Neural progenitor cell (in vitro differentiated cells): Measurements from ENCODE around the gene HEXD. TPM values are rescaled to one million over a fixed set of nuclear protein-coding genes. Genes with fewer than 3 reads are reported as not detected.

Experiments
- DNase-seq: peaks from one replicate; pipeline ENCODE4 v3.0.0-alpha.2; 2016; ENCODE audit warnings: low spot score
- H2AFZ ChIP-seq: fragments of 200-600 bp; sonication (generic); replicated peaks from 2 replicates; pipeline ENCODE4 v1.6.1; 2016; ENCODE audit warnings: antibody characterized with exemption
- H3F3A ChIP-seq: fragments of 200-600 bp; sonication (generic); 2 replicates; pipeline ENCODE4 v1.6.1; 2016; ENCODE audit warnings: antibody characterized with exemption, low read depth
- H3K27ac ChIP-seq: fragments of 200-600 bp; sonication (generic); 2 replicates; pipeline ENCODE4 v1.5.1; 2016; ENCODE audit warnings: mild to moderate bottlenecking
- H3K27me3 ChIP-seq: fragments of 200-600 bp; sonication (generic); 2 replicates; pipeline ENCODE4 v1.6.1; 2016; ENCODE audit warnings: mild to moderate bottlenecking, moderate library complexity
- H3K36me3 ChIP-seq: fragments of 200-600 bp; sonication (generic); 2 replicates; pipeline ENCODE4 v1.5.1; 2016
- H3K4me1 ChIP-seq: fragments of 200-600 bp; sonication (generic); 2 replicates; pipeline ENCODE4 v1.6.1; 2016; ENCODE audit warnings: mixed run types
- H3K4me2 ChIP-seq: fragments of 200-600 bp; sonication (generic); 2 replicates; pipeline ENCODE4 v1.6.1; 2016
- H3K4me3 ChIP-seq: fragments of 200-600 bp; sonication (generic); 2 replicates; pipeline ENCODE4 v1.5.1; 2016
- H3K79me2 ChIP-seq: fragments of 200-600 bp; sonication (generic); 2 replicates; pipeline ENCODE4 v1.6.1; 2016; ENCODE audit warnings: low read depth
- H3K9ac ChIP-seq: fragments of 200-600 bp; sonication (generic); 2 replicates; pipeline ENCODE4 v1.6.1; 2016
- H3K9me3 ChIP-seq: fragments of 200-600 bp; sonication (generic); 2 replicates; pipeline ENCODE4 v1.5.1; 2016; ENCODE audit warnings: low read depth
- H4K20me1 ChIP-seq: fragments of 200-600 bp; sonication (generic); 2 replicates; pipeline ENCODE4 v1.6.1; 2016; ENCODE audit warnings: low read depth
- H3K27ac Mint-ChIP-seq: 3 replicates; pipeline ENCODE4 v1.8.0; 2021; ENCODE audit warnings: mixed read lengths
- H3K27me3 Mint-ChIP-seq: 2 replicates; pipeline ENCODE4 v1.8.0; 2022; ENCODE audit warnings: low read depth, mild to moderate bottlenecking, inconsistent platforms, moderate library complexity, mixed read lengths; ENCODE audit not compliant: insufficient read depth
- H3K36me3 Mint-ChIP-seq: 3 replicates; pipeline ENCODE4 v1.8.0; 2021; ENCODE audit warnings: mixed read lengths
- H3K4me1 Mint-ChIP-seq: 3 replicates; pipeline ENCODE4 v1.8.0; 2021; ENCODE audit warnings: mixed read lengths
- H3K4me3 Mint-ChIP-seq: 3 replicates; pipeline ENCODE4 v1.8.0; 2021; ENCODE audit warnings: mild to moderate bottlenecking, moderate library complexity, mixed read lengths
- H3K9me3 Mint-ChIP-seq: 3 replicates; pipeline ENCODE4 v1.8.0; 2020; ENCODE audit warnings: mixed read lengths
- EZH2 ChIP-seq: fragments of 200-600 bp; sonication (generic); IDR thresholded peaks from 2 replicates; pipeline ENCODE4 v1.6.1; 2017; ENCODE audit warnings: antibody characterized with exemption, mild to moderate bottlenecking, moderate library complexity
- EZH2phosphoT487 ChIP-seq: fragments of 200-600 bp; sonication (generic); IDR thresholded peaks from 2 replicates; pipeline ENCODE4 v1.6.1; 2017; ENCODE audit warnings: antibody characterized with exemption
- total RNA-seq: library from RNA; depleted of rRNA; stranded (reverse); fragments of >200 nt; gene quantifications from 2 replicates; pipeline ENCODE4 v1.2.3, GENCODE V29; 2015; ENCODE audit warnings: low replicate concordance
- TF ChIP-seq, protein P1 (sequence below): fragments of 200-600 bp; sonication (generic); IDR thresholded peaks from 2 replicates; pipeline ENCODE4 v1.5.1; 2017; ENCODE audit warnings: antibody characterized with exemption, mild to moderate bottlenecking

The HEXD gene
- total RNA-seq, 1 donor from 2014 or later = 22.3 TPM

DNA sequence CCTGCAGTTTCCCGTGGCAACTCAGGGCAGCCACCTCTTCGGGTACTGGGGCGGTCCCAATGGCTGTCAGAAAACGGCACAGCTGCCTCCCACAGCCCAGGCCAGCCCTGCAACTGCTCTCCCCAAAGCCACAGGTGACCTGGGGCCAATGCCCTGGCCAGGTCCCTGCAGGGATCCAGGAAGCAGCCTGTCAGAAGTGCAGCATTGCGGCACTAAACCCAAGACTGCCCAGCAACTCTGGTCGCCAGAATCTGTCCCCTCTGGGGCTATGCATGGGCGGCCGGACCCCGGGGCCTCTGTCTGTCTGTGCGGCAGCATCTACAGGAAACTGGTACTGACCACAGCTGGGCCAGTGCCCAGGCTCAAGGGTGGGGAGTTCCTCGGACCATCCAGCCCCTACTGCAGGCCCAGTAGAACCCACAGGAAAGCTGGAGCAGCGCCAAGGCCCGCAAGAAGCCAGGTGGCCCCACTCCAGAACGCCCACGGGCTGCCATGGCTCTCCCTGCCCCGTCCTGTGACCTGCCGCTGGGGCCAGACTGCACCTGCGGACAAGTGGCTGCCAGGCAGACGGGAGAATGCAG lies 26.9 kb downstream of the HEXD start:
- Histone ChIP-seq H3K4me2 (no peak overlapping the region), H3K36me3 (no peaks in the 10 kb centered on the region), H3K9me3 (no peaks in the 10 kb centered on the region), H3K4me3 (no peak overlapping the region), H3F3A (peaks cover 4% of the 10 kb centered on the region), H3K27ac (no peak overlapping the region), H3K9ac (no peak overlapping the region), H3K4me1 (peaks cover 7% of the 10 kb centered on the region), H3K27me3 (no peaks in the 10 kb centered on the region), H4K20me1 (peaks cover 12% of the 10 kb centered on the region), H2AFZ (no peak overlapping the region), H3K79me2 (peaks cover 22% of the 10 kb centered on the region)
- Mint-ChIP-seq H3K27ac (no peak overlapping the region), H3K27me3 (peaks cover 5% of the 10 kb centered on the region), H3K4me1 (peaks cover 16% of the 10 kb centered on the region), H3K36me3 (peaks cover 4% of the 10 kb centered on the region), H3K9me3 (no peaks in the 10 kb centered on the region), H3K4me3 (no peak overlapping the region)
- TF ChIP-seq EZH2phosphoT487 (no peak), EZH2 (no peak)
- TF ChIP-seq, protein P1, sequence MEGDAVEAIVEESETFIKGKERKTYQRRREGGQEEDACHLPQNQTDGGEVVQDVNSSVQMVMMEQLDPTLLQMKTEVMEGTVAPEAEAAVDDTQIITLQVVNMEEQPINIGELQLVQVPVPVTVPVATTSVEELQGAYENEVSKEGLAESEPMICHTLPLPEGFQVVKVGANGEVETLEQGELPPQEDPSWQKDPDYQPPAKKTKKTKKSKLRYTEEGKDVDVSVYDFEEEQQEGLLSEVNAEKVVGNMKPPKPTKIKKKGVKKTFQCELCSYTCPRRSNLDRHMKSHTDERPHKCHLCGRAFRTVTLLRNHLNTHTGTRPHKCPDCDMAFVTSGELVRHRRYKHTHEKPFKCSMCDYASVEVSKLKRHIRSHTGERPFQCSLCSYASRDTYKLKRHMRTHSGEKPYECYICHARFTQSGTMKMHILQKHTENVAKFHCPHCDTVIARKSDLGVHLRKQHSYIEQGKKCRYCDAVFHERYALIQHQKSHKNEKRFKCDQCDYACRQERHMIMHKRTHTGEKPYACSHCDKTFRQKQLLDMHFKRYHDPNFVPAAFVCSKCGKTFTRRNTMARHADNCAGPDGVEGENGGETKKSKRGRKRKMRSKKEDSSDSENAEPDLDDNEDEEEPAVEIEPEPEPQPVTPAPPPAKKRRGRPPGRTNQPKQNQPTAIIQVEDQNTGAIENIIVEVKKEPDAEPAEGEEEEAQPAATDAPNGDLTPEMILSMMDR = no peak
- DNase-seq = no peak

DNA sequence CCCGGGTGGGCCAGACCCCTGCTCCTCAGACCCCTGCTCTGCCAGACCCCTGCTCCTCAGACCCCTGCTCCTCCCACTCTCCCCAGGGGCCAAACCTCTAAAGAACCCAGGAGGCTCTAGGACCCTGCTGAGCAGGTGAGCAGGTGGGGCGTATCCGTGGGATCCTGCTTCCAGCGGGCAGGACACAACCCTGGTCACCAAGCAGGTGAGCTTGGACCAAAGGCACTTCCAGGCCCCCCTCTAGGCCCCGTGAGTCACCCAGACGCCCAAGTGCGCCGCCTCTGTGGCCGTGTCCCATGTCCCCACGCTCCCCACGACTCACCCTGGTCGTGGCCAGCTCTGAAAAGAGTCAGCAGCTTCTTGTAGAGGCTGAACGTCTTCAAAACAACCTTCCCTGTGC lies 27.4 kb downstream of the HEXD start:
- H3K27me3 ChIP-seq = no peaks in the 10 kb centered on the region
- no peak overlapping the region for H3K27ac ChIP-seq
- peaks cover 5% of the 10 kb centered on the region for H3K27me3 Mint-ChIP-seq
- peaks cover 26% of the 10 kb centered on the region for H3K79me2 ChIP-seq
- H3K36me3 ChIP-seq = no peaks in the 10 kb centered on the region
- peaks cover 12% of the 10 kb centered on the region for H4K20me1 ChIP-seq
- DNase-seq = no peak
- H3K9me3 Mint-ChIP-seq = no peaks in the 10 kb centered on the region
- H3K4me3 Mint-ChIP-seq = no peak overlapping the region
- H3K4me1 Mint-ChIP-seq = peaks cover 13% of the 10 kb centered on the region
- no peak overlapping the region for H3K27ac Mint-ChIP-seq
- H3F3A ChIP-seq = peaks cover under 1% of the 10 kb centered on the region
- no peaks in the 10 kb centered on the region for H3K9me3 ChIP-seq
- peaks cover 7% of the 10 kb centered on the region for H3K4me1 ChIP-seq
- H3K4me2 ChIP-seq = no peak overlapping the region
- no peak for TF ChIP-seq EZH2phosphoT487
- TF ChIP-seq EZH2 = no peak
- TF ChIP-seq, protein P1 = no peak
- no peak overlapping the region for H3K9ac ChIP-seq
- H3K36me3 Mint-ChIP-seq = peaks cover 4% of the 10 kb centered on the region
- no peak overlapping the region for H3K4me3 ChIP-seq
- no peak overlapping the region for H2AFZ ChIP-seq

DNA sequence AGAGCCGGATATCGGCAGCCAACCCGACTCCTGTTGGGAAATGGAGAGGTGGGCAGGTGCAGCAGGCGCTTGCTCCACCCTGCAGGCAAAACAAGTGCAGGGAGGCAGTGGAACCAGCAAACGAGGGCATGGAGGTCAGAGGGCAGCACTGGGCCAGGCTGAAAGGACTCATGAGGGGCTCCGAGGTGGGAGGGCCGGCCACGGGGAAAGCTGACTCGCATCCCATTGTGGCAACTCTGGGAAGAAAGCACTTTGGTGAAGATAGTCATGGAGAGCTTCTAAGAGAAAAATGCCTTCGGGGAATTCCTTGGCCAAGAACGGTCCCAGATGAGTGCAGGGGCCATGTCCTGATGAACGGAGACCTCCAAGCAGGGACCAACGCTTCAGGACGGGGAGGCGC lies 28.0 kb downstream of the HEXD start:
- Histone ChIP-seq H3K27me3 (no peaks in the 10 kb centered on the region), H3K27ac (no peak overlapping the region), H2AFZ (no peak overlapping the region), H3K36me3 (no peaks in the 10 kb centered on the region), H3K4me3 (no peak overlapping the region), H3K9me3 (no peaks in the 10 kb centered on the region), H3F3A (peaks cover 3% of the 10 kb centered on the region), H4K20me1 (peaks cover 12% of the 10 kb centered on the region), H3K4me2 (no peak overlapping the region), H3K4me1 (peaks cover 7% of the 10 kb centered on the region), H3K79me2 (peaks cover 26% of the 10 kb centered on the region), H3K9ac (no peak overlapping the region)
- Mint-ChIP-seq H3K27me3 (peaks cover 6% of the 10 kb centered on the region), H3K9me3 (peaks cover under 1% of the 10 kb centered on the region), H3K4me3 (no peak overlapping the region), H3K27ac (no peak overlapping the region), H3K36me3 (peaks cover 4% of the 10 kb centered on the region), H3K4me1 (peaks cover 11% of the 10 kb centered on the region)
- TF ChIP-seq EZH2phosphoT487 = no peak
- TF ChIP-seq, protein P1 = no peak
- no peak for TF ChIP-seq EZH2
- no peak for DNase-seq
